GM12864 (cell line): ENCODE measurements around the gene PLAC1.

ENCODE experiments used
- DNase-seq: peaks from one replicate; pipeline ENCODE4 v3.0.0-alpha.2; 2011; ENCODE audit warnings: low read depth
- H3K4me3 ChIP-seq: 2 replicates; pipeline ENCODE4 v1.5.1; 2011; ENCODE audit warnings: mild to moderate bottlenecking, low read depth, low read length, control low read depth
- TF ChIP-seq, protein P1 (sequence below): IDR thresholded peaks from 2 replicates; pipeline ENCODE4 v1.5.1; 2011; ENCODE audit warnings: low read depth, mild to moderate bottlenecking, moderate library complexity, low read length, control low read depth, inconsistent platforms; ENCODE audit errors: missing control alignments

PLAC1 gene

GRCh38 chrX:134671294-134671693 lies 13.0 kb upstream of the PLAC1 start:
- TF ChIP-seq, protein P1, sequence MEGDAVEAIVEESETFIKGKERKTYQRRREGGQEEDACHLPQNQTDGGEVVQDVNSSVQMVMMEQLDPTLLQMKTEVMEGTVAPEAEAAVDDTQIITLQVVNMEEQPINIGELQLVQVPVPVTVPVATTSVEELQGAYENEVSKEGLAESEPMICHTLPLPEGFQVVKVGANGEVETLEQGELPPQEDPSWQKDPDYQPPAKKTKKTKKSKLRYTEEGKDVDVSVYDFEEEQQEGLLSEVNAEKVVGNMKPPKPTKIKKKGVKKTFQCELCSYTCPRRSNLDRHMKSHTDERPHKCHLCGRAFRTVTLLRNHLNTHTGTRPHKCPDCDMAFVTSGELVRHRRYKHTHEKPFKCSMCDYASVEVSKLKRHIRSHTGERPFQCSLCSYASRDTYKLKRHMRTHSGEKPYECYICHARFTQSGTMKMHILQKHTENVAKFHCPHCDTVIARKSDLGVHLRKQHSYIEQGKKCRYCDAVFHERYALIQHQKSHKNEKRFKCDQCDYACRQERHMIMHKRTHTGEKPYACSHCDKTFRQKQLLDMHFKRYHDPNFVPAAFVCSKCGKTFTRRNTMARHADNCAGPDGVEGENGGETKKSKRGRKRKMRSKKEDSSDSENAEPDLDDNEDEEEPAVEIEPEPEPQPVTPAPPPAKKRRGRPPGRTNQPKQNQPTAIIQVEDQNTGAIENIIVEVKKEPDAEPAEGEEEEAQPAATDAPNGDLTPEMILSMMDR: no peak
- H3K4me3 ChIP-seq: no peak overlapping the region
- no peak for DNase-seq

- no peak overlapping the region for H3K4me3 ChIP-seq
- TF ChIP-seq, protein P1: no peak
- no peak for DNase-seq
Observed at GRCh38 chrX:134670134-134670924, 12.1 kb upstream of the PLAC1 start.

DNA sequence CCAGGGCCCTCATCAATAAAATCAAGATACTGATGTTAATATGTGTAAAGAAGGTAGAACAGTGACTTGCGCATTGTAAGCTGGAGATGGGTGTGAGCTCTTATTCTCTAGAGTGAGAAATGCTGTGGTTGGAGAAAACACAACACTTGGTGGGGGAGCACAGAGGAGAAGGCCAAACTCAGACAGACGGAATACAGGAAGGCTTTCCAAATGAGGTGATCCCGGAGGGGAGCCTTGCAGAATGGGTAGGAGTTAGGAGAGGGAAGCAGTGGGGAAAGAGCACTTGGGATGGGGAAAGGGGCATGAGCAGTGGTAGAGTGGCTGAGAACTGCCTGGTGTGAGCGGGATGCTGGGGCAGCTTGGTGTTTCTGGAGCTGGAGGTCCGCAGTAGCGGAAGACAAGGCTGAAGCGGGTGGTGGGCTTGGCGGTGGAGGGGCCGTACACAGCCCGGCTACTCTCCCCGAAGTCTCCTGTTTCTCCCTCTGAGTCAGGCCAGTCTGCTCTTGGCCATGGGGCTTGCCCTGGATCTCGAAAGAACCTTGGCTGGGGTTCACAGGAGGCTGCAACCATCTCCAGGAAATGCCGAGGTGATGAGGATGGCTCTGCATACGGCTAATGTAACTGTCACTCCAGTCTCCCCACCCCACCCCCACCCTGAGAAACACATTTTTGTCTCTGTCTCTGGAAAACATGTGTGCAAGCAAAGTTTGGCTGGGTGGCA lies 11.3 kb upstream of the PLAC1 start:
- H3K4me3 ChIP-seq: no peak overlapping the region
- DNase-seq: no peak

GRCh38 chrX:134664202-134664601 lies 5.9 kb upstream of the PLAC1 start:
- H3K4me3 ChIP-seq: no peak overlapping the region
- TF ChIP-seq, protein P1: no peak
- no peak for DNase-seq

More for the DNA sequence above, 11.3 kb upstream of the PLAC1 start:
- TF ChIP-seq, protein P1: no peak

DNA sequence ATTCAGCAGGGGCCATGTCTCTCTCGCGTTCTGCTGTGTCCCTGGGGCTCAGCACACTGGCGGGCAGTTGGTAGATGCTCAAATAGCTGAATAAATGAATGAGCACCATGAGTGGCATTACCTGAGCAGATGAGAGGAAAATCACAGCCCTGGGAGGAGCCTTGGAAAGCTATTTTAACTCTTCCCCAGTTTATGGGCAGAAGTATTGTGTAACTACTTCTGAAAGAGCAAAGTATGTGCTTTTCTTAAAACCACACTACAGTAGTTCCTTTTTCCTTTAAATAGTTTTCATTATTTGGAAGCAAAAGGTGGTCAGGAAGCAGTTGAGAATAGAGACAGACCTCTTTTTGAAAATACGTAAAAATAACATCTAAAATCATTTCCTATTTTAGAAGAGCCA lies 3.0 kb upstream of the PLAC1 start:
- TF ChIP-seq, protein P1: no peak
- no peak for DNase-seq
- H3K4me3 ChIP-seq: no peak overlapping the region

DNA sequence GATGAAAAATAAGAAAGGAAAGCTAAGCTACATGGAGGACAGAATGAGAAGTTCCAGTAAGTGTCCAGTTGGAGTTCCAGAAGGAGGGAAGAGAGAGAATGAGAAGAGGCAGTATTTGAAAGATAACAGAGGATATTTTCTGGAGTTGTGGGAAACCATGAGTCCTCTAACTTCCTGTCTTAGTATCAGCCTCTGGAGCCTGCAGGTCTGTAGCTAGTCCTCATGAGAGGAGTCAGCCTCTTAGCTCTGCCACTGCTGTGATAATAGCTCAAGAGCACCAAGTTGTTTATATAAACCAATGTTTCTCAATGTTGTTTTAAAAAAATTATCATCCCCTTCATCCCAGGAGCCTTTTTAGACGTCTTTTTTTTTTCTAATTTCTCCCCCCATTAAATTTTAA lies 2.4 kb upstream of the PLAC1 start:
- no peak for DNase-seq
- no peak overlapping the region for H3K4me3 ChIP-seq
- TF ChIP-seq, protein P1: no peak
